ENCODE results near the gene SLC15A3. TPM values are rescaled to one million over a fixed set of nuclear protein-coding genes. Genes with fewer than 3 reads are reported as not detected.

Gene SLC15A3
- total RNA-seq, 1 experiment from 2014 or later, result 10.2 TPM

- no peak for TF ChIP-seq HMGXB4 (CRISPR knock-in tag; IDR thresholded peaks at IDR 0.05)
- no peak for TF ChIP-seq GRHL2 (CRISPR knock-in tag; IDR thresholded peaks at IDR 0.05; ENCODE audit: insufficient replicate concordance, severe bottlenecking)
- no peak for TF ChIP-seq SMAD3 (CRISPR knock-in tag; IDR thresholded peaks at IDR 0.05; ENCODE audit: borderline replicate concordance)
- TF ChIP-seq GTF2I (CRISPR knock-in tag; conservative IDR thresholded peaks at IDR 0.05), result no peak
- TF ChIP-seq TCF7 (CRISPR knock-in tag; IDR thresholded peaks at IDR 0.05; ENCODE audit: low read depth), result no peak
- TF ChIP-seq GABPB1 (CRISPR knock-in tag; IDR thresholded peaks at IDR 0.05), result no peak
- TF ChIP-seq ZNF317 (CRISPR knock-in tag; IDR thresholded peaks at IDR 0.05; ENCODE audit: borderline replicate concordance, low read depth), result no peak
- TF ChIP-seq CREM (CRISPR knock-in tag; IDR thresholded peaks at IDR 0.05), result no peak
- no peak for TF ChIP-seq CDX4 (CRISPR knock-in tag; IDR thresholded peaks at IDR 0.05; ENCODE audit: borderline replicate concordance)
- TF ChIP-seq NFATC4 (CRISPR knock-in tag; IDR thresholded peaks at IDR 0.05), result no peak
- TF ChIP-seq ZNF281 (CRISPR knock-in tag; IDR thresholded peaks at IDR 0.05), result no peak
- no peak for TF ChIP-seq AFF4 (CRISPR knock-in tag; IDR thresholded peaks at IDR 0.05; ENCODE audit: borderline replicate concordance)
- TF ChIP-seq ZNF425 (CRISPR knock-in tag; conservative IDR thresholded peaks at IDR 0.05), result no peak
- TF ChIP-seq PRRX2 (CRISPR knock-in tag; IDR thresholded peaks at IDR 0.05), result no peak
- no peak for TF ChIP-seq FOXP4 (CRISPR knock-in tag; IDR thresholded peaks at IDR 0.05)
- TF ChIP-seq MXD4 (CRISPR knock-in tag; IDR thresholded peaks at IDR 0.05; ENCODE audit: borderline replicate concordance), result no peak
- TF ChIP-seq ZNF671 (CRISPR knock-in tag; IDR thresholded peaks at IDR 0.05), result no peak
- TF ChIP-seq USF2 (CRISPR knock-in tag; IDR thresholded peaks at IDR 0.05), result no peak
- TF ChIP-seq KAT7 (CRISPR knock-in tag; IDR thresholded peaks at IDR 0.05; ENCODE audit: borderline replicate concordance), result no peak
- Mint-ChIP-seq H3K36me3 (no peaks in the 10 kb centered on the region), H3K4me3 (no peak overlapping the region), H3K27ac (no peak overlapping the region), H3K9me3 (no peaks in the 10 kb centered on the region), H3K27me3 (ENCODE audit: low read depth) (no peaks in the 10 kb centered on the region), H3K4me1 (no peaks in the 10 kb centered on the region)
- CTCF ChIA-PET, result no interaction called here
- no peak for ATAC-seq
- POLR2A ChIA-PET, result no interaction called here
- DNase-seq (ENCODE audit: low spot score), result no peak
These were observed 25.9 kb upstream of the SLC15A3 start for GRCh38 chr11:60977836-60978235.
